GM12874 (cell line): ENCODE results near the gene CA10.

ENCODE experiments used
- CTCF ChIP-seq: IDR thresholded peaks from 2 replicates; pipeline ENCODE4 v1.5.1; 2011; ENCODE audit warnings: low read depth, mild to moderate bottlenecking, control low read depth, low read length, moderate library complexity; ENCODE audit not compliant: insufficient read depth

The CA10 gene

DNA sequence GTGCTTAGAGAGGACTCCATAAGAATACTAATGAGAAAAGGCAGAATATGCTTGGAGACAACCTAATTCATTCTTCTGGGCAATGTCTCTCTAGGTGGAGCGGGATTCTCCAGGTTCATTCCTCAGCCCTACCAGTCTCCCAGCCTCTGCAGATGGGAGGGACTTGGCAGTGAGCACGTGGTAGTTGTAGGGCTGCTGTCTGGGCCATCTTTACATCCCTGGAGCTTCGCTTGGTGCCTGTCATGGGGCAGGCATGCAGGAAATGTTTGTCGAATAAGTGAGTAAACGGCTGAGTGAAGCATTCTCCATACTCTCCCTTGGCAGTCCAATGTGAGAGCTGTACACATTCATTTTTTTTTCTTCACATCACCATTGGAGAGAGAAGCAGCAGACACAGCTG lies 510.7 kb downstream of the CA10 start:
- TF ChIP-seq CTCF: no peak

DNA sequence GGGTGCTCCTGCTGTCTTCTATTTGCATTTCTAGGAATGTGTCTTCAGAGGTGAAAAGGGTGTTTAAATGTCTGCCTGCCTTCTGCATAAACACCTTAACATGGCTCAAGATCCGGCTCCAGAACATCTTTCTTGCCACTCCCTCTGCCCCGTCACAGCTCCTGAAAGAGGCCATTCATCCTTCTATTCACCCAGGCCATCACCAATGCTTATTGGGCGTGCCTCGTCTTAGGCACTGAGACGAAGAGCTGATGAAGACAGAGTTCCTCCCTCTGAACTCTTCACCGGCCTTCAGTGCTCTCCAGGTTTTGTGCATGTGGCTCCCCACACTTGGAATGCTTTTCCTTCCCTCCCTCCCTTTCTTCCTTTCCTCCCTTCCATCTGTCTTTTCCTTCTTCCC lies 511.4 kb downstream of the CA10 start:
- TF ChIP-seq CTCF: no peak

GRCh38 chr17:51646539-51646938 lies 512.0 kb downstream of the CA10 start:
- no peak for TF ChIP-seq CTCF

GRCh38 chr17:51645056-51645455 lies 513.5 kb downstream of the CA10 start:
- no peak for TF ChIP-seq CTCF

DNA sequence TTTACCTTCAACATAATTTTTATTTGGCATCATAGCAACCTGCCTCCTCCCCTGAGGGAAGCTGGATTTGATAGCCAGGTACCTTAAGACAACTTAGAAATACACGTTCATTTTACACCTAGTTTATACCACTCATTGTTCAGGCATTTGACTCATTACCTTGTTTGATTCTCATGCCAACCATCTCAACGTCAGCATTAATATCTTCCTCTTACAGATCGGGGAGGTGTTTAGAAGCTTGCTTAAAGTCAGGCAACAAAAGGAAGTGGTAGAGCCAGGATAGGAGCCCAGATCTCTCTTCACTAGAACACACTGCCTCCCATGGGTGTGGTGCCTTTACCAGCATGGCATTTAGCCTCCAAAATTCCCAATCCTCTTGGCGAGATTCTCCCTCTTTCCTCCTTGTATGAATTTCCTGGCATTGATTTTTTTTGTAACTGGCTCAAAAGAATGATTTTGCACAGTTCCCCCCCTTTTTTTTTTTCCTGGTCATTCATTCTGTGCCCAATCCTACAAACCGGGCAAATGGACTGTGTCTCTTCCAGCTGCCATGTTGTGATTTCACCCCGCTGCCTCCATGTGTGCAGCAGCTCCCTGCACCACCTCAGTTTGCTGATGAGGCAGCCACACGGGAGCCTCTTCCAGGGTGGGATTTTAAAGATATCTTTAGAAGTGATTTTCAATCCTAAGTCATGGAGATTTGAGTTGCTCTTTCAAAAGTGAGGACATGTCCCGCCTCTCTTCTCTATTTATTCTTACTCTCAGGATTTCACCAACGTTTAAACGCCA lies 514.6 kb downstream of the CA10 start:
- TF ChIP-seq CTCF: no peak

- TF ChIP-seq CTCF: no peak
Observed at GRCh38 chr17:51642029-51642428, 516.5 kb downstream of the CA10 start.

DNA sequence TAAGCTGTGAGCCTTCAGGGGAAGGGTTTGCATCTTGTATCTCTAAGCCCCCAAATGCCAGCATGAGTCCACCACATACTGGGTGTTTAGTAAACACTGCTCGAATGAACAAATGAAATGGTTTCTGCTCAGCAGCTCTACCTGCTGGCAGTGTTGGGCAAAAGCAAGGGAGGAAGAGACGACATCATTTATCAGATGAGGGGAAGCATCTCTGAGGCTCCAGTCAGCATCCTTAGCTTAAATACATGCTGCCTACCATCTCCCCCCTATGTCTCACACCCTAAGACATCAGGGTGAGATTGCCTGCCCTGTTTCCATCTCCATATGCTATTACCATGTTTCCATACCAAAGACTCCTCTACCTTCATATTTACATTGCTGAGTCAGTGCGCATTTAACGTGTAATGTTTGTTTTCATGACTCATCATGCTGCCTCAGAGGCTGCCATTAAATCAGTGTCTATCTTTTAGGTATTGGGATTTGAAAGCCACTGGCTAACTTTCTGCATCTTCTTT lies 518.3 kb downstream of the CA10 start:
- peak; percentile 57 for TF ChIP-seq CTCF
